ENCODE data around the gene TCEANC. TPM values are rescaled to one million over a fixed set of nuclear protein-coding genes. Genes with fewer than 3 reads are reported as not detected.

The TCEANC gene
- total and polyA plus RNA-seq, 2 experiments from 2014 or later = 2.2 to 2.4 TPM

DNA sequence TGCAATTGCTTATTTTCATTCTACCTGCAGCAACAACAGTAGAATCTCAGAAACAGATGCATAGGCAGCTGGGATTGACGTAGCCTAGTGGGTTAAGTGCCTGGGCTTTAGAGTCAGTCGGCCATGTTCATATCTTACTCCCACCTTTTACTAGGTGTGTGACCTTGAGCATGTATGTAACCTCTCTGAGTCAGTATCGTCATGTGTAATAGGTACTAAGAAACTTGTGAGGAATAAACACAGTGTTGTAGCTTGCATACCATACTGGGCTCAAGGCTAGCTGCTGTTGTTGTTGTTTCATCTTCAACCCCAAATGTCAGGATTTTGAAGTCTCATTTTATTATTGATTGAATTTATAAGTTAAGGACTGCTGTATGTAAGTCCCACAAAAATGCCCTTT is 50.2 kb downstream of the TCEANC start:
- no peak overlapping the region for H3K4me2 ChIP-seq (ENCODE audit: unreplicated experiment)
- no peaks in the 10 kb centered on the region for H3K9me3 ChIP-seq (ENCODE audit: low read depth)
- H3K4me1 ChIP-seq (ENCODE audit: insufficient read depth) = peaks cover 25% of the 10 kb centered on the region
- H3K9me2 ChIP-seq (ENCODE audit: insufficient read depth) = no peaks in the 10 kb centered on the region
- peaks cover 97% of the 10 kb centered on the region for H3K79me2 ChIP-seq (ENCODE audit: insufficient read depth)
- H3K9ac ChIP-seq = no peak overlapping the region
- H3K4me3 ChIP-seq = no peak overlapping the region
- no peak overlapping the region for H3K27ac ChIP-seq
- H3F3A ChIP-seq (ENCODE audit: insufficient read depth) = no peaks in the 10 kb centered on the region
- no peaks in the 10 kb centered on the region; the same call in 1 of the 2 replicates for H4K20me1 ChIP-seq (ENCODE audit: insufficient read depth)
- no peak overlapping the region for H2AFZ ChIP-seq
- no peaks in the 10 kb centered on the region for H3K27me3 ChIP-seq (replicated peaks; ENCODE audit: insufficient read depth)
- no peaks in the 10 kb centered on the region for H3K36me3 ChIP-seq (ENCODE audit: low read depth)
- in situ Hi-C loops (cut with MboI) = no loop called here
- 94% methylated on average over 3 of the region's 3 CpGs for WGBS, 2 experiments (ENCODE audit: low coverage in 1 of 2, low lambda C conversion rate in 2 of 2, missing lambda C conversion rate in 2 of 2)
- DNase-seq = no peak
- TF ChIP-seq EZH2 (IDR thresholded peaks at IDR 0.05; ENCODE audit: insufficient read depth, poor library complexity, severe bottlenecking) (no peak), EZH2phosphoT487 (IDR thresholded peaks at IDR 0.05; ENCODE audit: insufficient read depth, low read depth) (no peak)

DNA sequence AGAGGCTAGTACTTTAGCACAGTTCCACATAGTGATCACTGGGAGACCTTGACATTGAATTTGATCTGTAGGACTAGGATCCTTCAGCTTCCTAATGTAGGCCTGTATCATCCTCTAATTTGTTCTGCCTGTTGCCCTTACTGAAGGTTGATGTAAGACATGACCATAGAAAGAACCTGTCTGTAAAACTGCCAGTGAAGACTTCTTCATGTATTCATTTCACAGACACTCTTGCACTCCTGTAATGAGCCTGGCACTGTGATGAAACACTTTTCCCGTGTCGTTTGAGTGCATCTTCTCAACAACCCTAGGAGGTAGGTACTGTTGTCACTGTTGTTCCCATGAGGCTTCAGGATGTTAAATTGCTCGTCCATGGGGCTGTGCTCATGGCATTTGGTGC is 50.6 kb downstream of the TCEANC start:
- no peak for DNase-seq
- peaks cover 97% of the 10 kb centered on the region for H3K79me2 ChIP-seq (ENCODE audit: insufficient read depth)
- H3K4me1 ChIP-seq (ENCODE audit: insufficient read depth) = peaks cover 21% of the 10 kb centered on the region
- H3K4me3 ChIP-seq = no peak overlapping the region
- no peak overlapping the region for H2AFZ ChIP-seq
- in situ Hi-C loops (cut with MboI) = no loop called here
- TF ChIP-seq EZH2 (IDR thresholded peaks at IDR 0.05; ENCODE audit: insufficient read depth, poor library complexity, severe bottlenecking) (no peak), EZH2phosphoT487 (IDR thresholded peaks at IDR 0.05; ENCODE audit: insufficient read depth, low read depth) (no peak)
- H3K4me2 ChIP-seq (ENCODE audit: unreplicated experiment) = no peak overlapping the region
- H3K27me3 ChIP-seq (replicated peaks; ENCODE audit: insufficient read depth) = no peaks in the 10 kb centered on the region
- WGBS, 2 experiments (ENCODE audit: low coverage in 1 of 2, low lambda C conversion rate in 2 of 2, missing lambda C conversion rate in 2 of 2) = 65 to 67% methylated on average over 3 of the region's 3 CpGs
- no peaks in the 10 kb centered on the region for H3K9me2 ChIP-seq (ENCODE audit: insufficient read depth)
- H4K20me1 ChIP-seq (ENCODE audit: insufficient read depth) = no peaks in the 10 kb centered on the region; the same call in 1 of the 2 replicates
- H3K36me3 ChIP-seq (ENCODE audit: low read depth) = no peaks in the 10 kb centered on the region
- no peaks in the 10 kb centered on the region for H3K9me3 ChIP-seq (ENCODE audit: low read depth)
- H3K27ac ChIP-seq = no peak overlapping the region
- H3F3A ChIP-seq (ENCODE audit: insufficient read depth) = no peaks in the 10 kb centered on the region
- H3K9ac ChIP-seq = no peak overlapping the region

DNA sequence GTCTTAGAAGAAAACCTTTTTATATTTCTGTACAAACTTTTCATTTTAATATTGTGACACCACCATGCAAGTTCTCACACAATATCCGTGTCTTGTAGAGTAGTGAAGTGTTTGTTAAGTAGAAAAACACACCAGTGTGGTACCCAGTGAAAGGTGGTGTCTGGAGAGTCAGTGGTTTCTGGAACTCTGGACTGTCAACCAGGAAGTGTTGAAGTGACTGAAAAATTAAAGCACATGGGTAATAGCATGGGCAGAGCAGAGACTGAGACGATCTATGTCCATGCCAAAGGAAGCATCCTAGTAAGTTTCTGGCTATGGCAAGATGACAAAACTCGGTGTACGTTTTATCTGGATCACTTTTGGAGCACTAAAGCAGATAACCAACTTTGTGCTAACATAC is 58.2 kb downstream of the TCEANC start:
- H3K27me3 ChIP-seq (replicated peaks; ENCODE audit: insufficient read depth) = no peaks in the 10 kb centered on the region
- no peak overlapping the region for H3K4me3 ChIP-seq
- H3K79me2 ChIP-seq (ENCODE audit: insufficient read depth) = peaks cover 65% of the 10 kb centered on the region
- H3F3A ChIP-seq (ENCODE audit: insufficient read depth) = peaks cover 10% of the 10 kb centered on the region; the same call in 1 of the 2 replicates
- no peak overlapping the region for H3K27ac ChIP-seq
- no peak overlapping the region for H3K4me2 ChIP-seq (ENCODE audit: unreplicated experiment)
- H4K20me1 ChIP-seq (ENCODE audit: insufficient read depth) = no peaks in the 10 kb centered on the region
- no peaks in the 10 kb centered on the region for H3K9me2 ChIP-seq (ENCODE audit: insufficient read depth)
- no peaks in the 10 kb centered on the region for H3K4me1 ChIP-seq (ENCODE audit: insufficient read depth)
- 95 to 97% methylated on average over 4 of the region's 4 CpGs for WGBS, 2 experiments (ENCODE audit: low coverage in 1 of 2, low lambda C conversion rate in 2 of 2, missing lambda C conversion rate in 2 of 2)
- H3K36me3 ChIP-seq (ENCODE audit: low read depth) = peaks cover 4% of the 10 kb centered on the region
- in situ Hi-C loops (cut with MboI) = no loop called here
- DNase-seq = no peak
- H3K9ac ChIP-seq = no peak overlapping the region
- no peaks in the 10 kb centered on the region for H3K9me3 ChIP-seq (ENCODE audit: low read depth)
- no peak overlapping the region for H2AFZ ChIP-seq
- TF ChIP-seq EZH2phosphoT487 (IDR thresholded peaks at IDR 0.05; ENCODE audit: insufficient read depth, low read depth) = no peak
- TF ChIP-seq EZH2 (IDR thresholded peaks at IDR 0.05; ENCODE audit: insufficient read depth, poor library complexity, severe bottlenecking) = no peak

Other genes starting within 250 kb of the TCEANC start
- not detected in 2 replicates for gene EGFL6, start 83.5 kb upstream of the TCEANC start, total RNA-seq (2014; rRNA removed; shearing (Covaris generic))
- gene EGFL6, start 83.5 kb upstream of the TCEANC start, polyA plus RNA-seq (2016; fragmentation: Nextera tagmentation; extraction: Ambion mirVana) = not detected in 2 replicates
- gene RAB9A, start 36.0 kb downstream of the TCEANC start, total RNA-seq (2014; rRNA removed; shearing (Covaris generic)) = 18.6 and 38.9 TPM in 2 replicates
- 38.9 and 40.4 TPM in 2 replicates for gene RAB9A, start 36.0 kb downstream of the TCEANC start, polyA plus RNA-seq (2016; fragmentation: Nextera tagmentation; extraction: Ambion mirVana)
- 10.4 and 12.3 TPM in 2 replicates for gene TRAPPC2, start 81.5 kb downstream of the TCEANC start, total RNA-seq (2014; rRNA removed; shearing (Covaris generic))
- gene TRAPPC2, start 81.5 kb downstream of the TCEANC start, polyA plus RNA-seq (2016; fragmentation: Nextera tagmentation; extraction: Ambion mirVana) = 11.3 and 12.0 TPM in 2 replicates
- 3.2 and 6.2 TPM in 2 replicates for gene OFD1, start 81.6 kb downstream of the TCEANC start, total RNA-seq (2014; rRNA removed; shearing (Covaris generic))
- gene OFD1, start 81.6 kb downstream of the TCEANC start, polyA plus RNA-seq (2016; fragmentation: Nextera tagmentation; extraction: Ambion mirVana) = 9.6 and 10.4 TPM in 2 replicates
- 0.65 TPM in 1 of 2 replicates, not detected in the other for gene GPM6B, start 164.0 kb downstream of the TCEANC start, total RNA-seq (2014; rRNA removed; shearing (Covaris generic))
- 0.25 and 0.40 TPM in 2 replicates for gene GPM6B, start 164.0 kb downstream of the TCEANC start, polyA plus RNA-seq (2016; fragmentation: Nextera tagmentation; extraction: Ambion mirVana)

Data from GM23248 (cell line).